Left ventricle myocardium inferior (tissue), 1 donor: ENCODE measurements around the gene CDK5. TPM values are rescaled to one million over a fixed set of nuclear protein-coding genes. Genes with fewer than 3 reads are reported as not detected.
"Not testable (repeated sequence)": the region's sequence is repeated elsewhere in the genome, so short reads cannot be mapped to it uniquely, and the experiment has no call there.

Experiments
- DNase-seq: peaks from one replicate; pipeline ENCODE4 v3.0.0-alpha.2; 2020
- H3K27ac ChIP-seq: fragments of 200-600 bp; replicated peaks from 2 replicates; pipeline ENCODE4 v1.8.0; 2021
- H3K27me3 ChIP-seq: fragments of 200-600 bp; 2 replicates; pipeline ENCODE4 v1.8.0; 2021; ENCODE audit warnings: low read depth
- H3K36me3 ChIP-seq: fragments of 200-600 bp; 2 replicates; pipeline ENCODE4 v1.8.0; 2021
- H3K4me1 ChIP-seq: fragments of 200-600 bp; 2 replicates; pipeline ENCODE4 v1.8.0; 2021
- H3K4me3 ChIP-seq: fragments of 200-600 bp; 2 replicates; pipeline ENCODE4 v1.8.0; 2021; ENCODE audit warnings: mild to moderate bottlenecking, moderate library complexity
- H3K9me3 ChIP-seq: fragments of 200-600 bp; replicated peaks from 2 replicates; pipeline ENCODE4 v1.8.0; 2021
- CTCF ChIP-seq: fragments of 200-600 bp; IDR thresholded peaks from 2 replicates; pipeline ENCODE4 v1.8.0; 2021; ENCODE audit warnings: antibody characterized with exemption, mild to moderate bottlenecking, borderline replicate concordance
- intact Hi-C: fragments of 100-400 bp; cut with micrococcal nuclease; formaldehyde crosslinking; loops from one replicate; pipeline ENCODE4 v1.11.0; 2022
- total RNA-seq: library from RNA; stranded (reverse); fragmentation: NEBNext Ultra II Directional; extraction: Animal tissue kit (Norgen Biotek cat#: 25700); gene quantifications from one replicate; pipeline ENCODE4 v1.2.1, GENCODE V29; 2021
- donor health status: DM: no; HTN: yes; CAD: no; lungs with severe emphysema.

The CDK5 gene
- total RNA-seq, 1 donor from 2014 or later = 9.6 TPM

GRCh38 chr7:151013733-151014497 lies 43.8 kb downstream of the CDK5 start:
- no peak overlapping the region for H3K27ac ChIP-seq
- intact Hi-C loops = no loop called here

GRCh38 chr7:151013356-151013732 lies 44.4 kb downstream of the CDK5 start:
- no peaks in the 10 kb centered on the region for H3K36me3 ChIP-seq
- H3K9me3 ChIP-seq = no peaks in the 10 kb centered on the region
- intact Hi-C loops = no loop called here
- peaks cover 40% of the 10 kb centered on the region for H3K27me3 ChIP-seq
- DNase-seq = no peak
- no peak overlapping the region for H3K27ac ChIP-seq
- H3K4me3 ChIP-seq = peak overlapping the region; percentile 57
- TF ChIP-seq CTCF = no peak
- peaks cover 74% of the 10 kb centered on the region for H3K4me1 ChIP-seq

More at GRCh38 chr7:151013733-151014497, 43.8 kb downstream of the CDK5 start:
- Histone ChIP-seq H3K4me1 (peaks cover 74% of the 10 kb centered on the region), H3K36me3 (no peaks in the 10 kb centered on the region), H3K9me3 (no peaks in the 10 kb centered on the region), H3K27me3 (peaks cover 46% of the 10 kb centered on the region), H3K4me3 (peak overlapping the region; percentile 57)
- no peak for TF ChIP-seq CTCF
- DNase-seq = peak; percentile 59

DNA sequence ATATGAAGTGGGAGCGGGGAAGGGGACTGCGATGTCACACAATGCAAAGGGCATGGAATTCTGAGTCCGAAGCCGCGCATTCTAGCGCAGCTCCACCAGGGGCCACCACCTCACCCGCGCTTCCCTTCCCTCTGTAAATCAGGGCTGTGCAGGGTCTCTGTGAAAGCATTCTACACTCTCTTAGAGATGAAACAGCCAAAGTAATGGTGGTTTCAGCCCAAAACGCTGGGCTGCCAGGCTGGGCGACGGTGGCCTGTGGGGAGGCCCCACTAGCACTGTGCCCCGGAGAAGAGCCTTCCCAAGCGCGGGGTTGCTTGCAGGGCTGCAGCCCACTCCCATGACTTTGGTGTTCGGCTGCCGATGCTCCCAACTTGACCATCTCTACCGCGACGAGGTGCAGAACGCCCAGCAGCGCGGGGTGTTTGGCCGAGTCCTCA lies 44.8 kb downstream of the CDK5 start:
- H3K4me1 ChIP-seq = peaks cover 74% of the 10 kb centered on the region
- intact Hi-C loops = no loop called here

DNA sequence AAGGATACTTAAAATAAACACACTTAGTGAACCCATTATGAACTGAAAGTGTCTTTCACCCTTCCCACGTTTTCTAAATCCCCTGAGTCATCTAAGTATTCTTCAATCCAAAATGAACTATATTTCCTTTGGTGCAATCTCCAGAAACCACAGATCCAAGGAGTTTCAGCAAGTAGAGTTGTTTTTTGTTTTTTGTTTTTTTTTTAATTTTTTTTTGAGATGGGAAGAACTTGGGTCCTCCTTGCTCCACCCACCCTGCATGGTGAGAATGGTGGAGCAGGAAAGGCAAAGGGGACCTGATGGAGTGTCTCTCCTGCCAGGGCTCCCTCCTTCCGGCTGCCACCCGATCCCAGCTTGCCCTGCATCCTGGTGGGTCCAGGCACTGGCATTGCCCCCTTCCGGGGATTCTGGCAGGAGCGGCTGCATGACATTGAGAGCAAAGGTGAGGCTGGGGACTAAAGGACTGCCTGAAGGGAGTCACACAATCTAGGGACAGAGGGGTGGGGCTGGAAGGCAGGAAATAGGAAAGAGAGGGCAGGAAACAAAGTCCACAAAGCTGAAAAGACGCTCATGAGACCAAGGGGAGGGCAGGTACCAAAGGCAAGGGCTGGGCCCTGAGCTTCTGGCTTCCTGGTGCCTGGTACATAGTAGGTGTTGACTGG lies 45.5 kb downstream of the CDK5 start:
- H3K27me3 ChIP-seq = peaks cover 29% of the 10 kb centered on the region
- no peak for TF ChIP-seq CTCF
- no peak overlapping the region for H3K4me3 ChIP-seq
- H3K27ac ChIP-seq = no peak overlapping the region
- peaks cover 77% of the 10 kb centered on the region for H3K4me1 ChIP-seq
- intact Hi-C loops = no loop called here
- DNase-seq = no peak
- H3K9me3 ChIP-seq = no peaks in the 10 kb centered on the region
- no peaks in the 10 kb centered on the region for H3K36me3 ChIP-seq

More for the DNA sequence above, 44.8 kb downstream of the CDK5 start:
- Histone ChIP-seq H3K9me3 (no peaks in the 10 kb centered on the region), H3K27ac (no peak overlapping the region), H3K36me3 (no peaks in the 10 kb centered on the region), H3K4me3 (peak overlapping the region; percentile 57), H3K27me3 (peaks cover 36% of the 10 kb centered on the region)
- no peak for DNase-seq
- peak; percentile 61 for TF ChIP-seq CTCF

GRCh38 chr7:151011616-151012015 lies 46.1 kb downstream of the CDK5 start:
- intact Hi-C loops, H3K27ac ChIP-seq, H3K4me3 ChIP-seq, H3K9me3 ChIP-seq, DNase-seq, H3K36me3 ChIP-seq: not testable (repeated sequence)
- Histone ChIP-seq H3K4me1 (peaks cover 82% of the 10 kb centered on the region), H3K27me3 (peaks cover 25% of the 10 kb centered on the region)

DNA sequence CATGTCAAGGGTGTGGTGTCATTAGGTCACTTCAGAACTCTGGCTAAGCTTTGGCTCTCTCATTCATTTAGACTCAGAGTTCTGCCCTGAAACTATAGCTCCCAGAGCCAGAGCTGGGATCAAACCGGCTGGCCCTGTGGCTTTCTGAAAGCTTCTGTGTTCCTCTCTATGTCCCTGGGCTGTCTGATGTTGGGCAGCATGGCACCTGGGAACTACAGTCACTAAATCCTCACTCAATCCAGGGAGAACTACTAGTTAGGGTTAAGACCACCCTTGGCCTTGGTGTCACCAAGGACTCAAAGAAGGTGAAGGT lies 46.6 kb downstream of the CDK5 start:
- Histone ChIP-seq H3K36me3 (no peaks in the 10 kb centered on the region), H3K4me1 (peaks cover 88% of the 10 kb centered on the region), H3K27ac (peak overlapping the region; percentile 27), H3K9me3 (no peaks in the 10 kb centered on the region), H3K4me3 (no peak overlapping the region), H3K27me3 (peaks cover 24% of the 10 kb centered on the region)
- intact Hi-C loops = no loop called here
- TF ChIP-seq CTCF = no peak
- DNase-seq = no peak
